H4 (cell line): ENCODE results near the gene MACF1. TPM values are rescaled to one million over a fixed set of nuclear protein-coding genes. Genes with fewer than 3 reads are reported as not detected.
"Not testable (repeated sequence)": the region's sequence is repeated elsewhere in the genome, so short reads cannot be mapped to it uniquely, and the experiment has no call there.

ENCODE experiments used
- DNase-seq: peaks from one replicate; pipeline ENCODE4 v3.0.0-alpha.2; 2015; ENCODE audit warnings: low spot score
- total RNA-seq: library from RNA; depleted of rRNA; stranded (reverse); fragments of >200 nt; shearing (Covaris generic); gene quantifications from 2 replicates; pipeline ENCODE4 v1.2.3, GENCODE V29; 2014

MACF1 gene
- total RNA-seq, 1 experiment from 2014 or later, result 38.6 TPM

- DNase-seq, result no peak
Measured at GRCh38 chr1:39416609-39417008, 212.1 kb downstream of the MACF1 start.

- DNase-seq, result no peak
Measured at GRCh38 chr1:39418236-39418635, 213.7 kb downstream of the MACF1 start.

GRCh38 chr1:39420493-39420892 lies 216.0 kb downstream of the MACF1 start:
- no peak for DNase-seq

- DNase-seq, result no peak
Measured at GRCh38 chr1:39422614-39423013, 218.1 kb downstream of the MACF1 start.

- no peak for DNase-seq
Measured at GRCh38 chr1:39425151-39425550, 220.7 kb downstream of the MACF1 start.

- no peak for DNase-seq
Measured at GRCh38 chr1:39425634-39426033, 221.1 kb downstream of the MACF1 start.

- DNase-seq, result no peak
Measured at GRCh38 chr1:39426346-39426745, 221.9 kb downstream of the MACF1 start.

- no peak for DNase-seq
Measured at GRCh38 chr1:39427374-39427773, 222.9 kb downstream of the MACF1 start.

GRCh38 chr1:39427912-39428311 lies 223.4 kb downstream of the MACF1 start:
- DNase-seq, result no peak

GRCh38 chr1:39431927-39432326 lies 227.4 kb downstream of the MACF1 start:
- no peak for DNase-seq

- no peak for DNase-seq
Measured at GRCh38 chr1:39434797-39435395, 230.4 kb downstream of the MACF1 start.

- no peak for DNase-seq
Measured at GRCh38 chr1:39435597-39435996, 231.1 kb downstream of the MACF1 start.

- no peak for DNase-seq
Measured at GRCh38 chr1:39436842-39437241, 232.3 kb downstream of the MACF1 start.

GRCh38 chr1:39438042-39438441 lies 233.5 kb downstream of the MACF1 start:
- no peak for DNase-seq

- no peak for DNase-seq
Measured at GRCh38 chr1:39440856-39441255, 236.4 kb downstream of the MACF1 start.

- no peak for DNase-seq
Measured at GRCh38 chr1:39441797-39442196, 237.3 kb downstream of the MACF1 start.

- no peak for DNase-seq
Measured at GRCh38 chr1:39445573-39445972, 241.1 kb downstream of the MACF1 start.

GRCh38 chr1:39446986-39447567 lies 242.6 kb downstream of the MACF1 start:
- no peak for DNase-seq

GRCh38 chr1:39450041-39450440 lies 245.5 kb downstream of the MACF1 start:
- DNase-seq, result not testable (repeated sequence)

- DNase-seq, result peak; percentile 36
Measured at GRCh38 chr1:39450956-39451606, 246.6 kb downstream of the MACF1 start.

- no peak for DNase-seq
Measured at GRCh38 chr1:39452081-39452480, 247.6 kb downstream of the MACF1 start.

GRCh38 chr1:39452540-39452939 lies 248.0 kb downstream of the MACF1 start:
- DNase-seq, result no peak

GRCh38 chr1:39453603-39454002 lies 249.1 kb downstream of the MACF1 start:
- no peak for DNase-seq
